Lower leg skin (tissue), 4 donors: Measurements from ENCODE around the gene MSRB3. TPM values are rescaled to one million over a fixed set of nuclear protein-coding genes. Genes with fewer than 3 reads are reported as not detected.

ENCODE experiments used
- DNase-seq, 2 donors: peaks; one replicate each; pipeline ENCODE4 v3.0.0-alpha.2; 2019; ENCODE audit warnings: low spot score in 2 of 2
- H3K4me3 ChIP-seq: fragments of 200-600 bp; sonication (generic); 2 replicates; pipeline ENCODE4 v1.5.1; 2017; ENCODE audit warnings: mild to moderate bottlenecking, low read depth; ENCODE audit not compliant: poor library complexity, severe bottlenecking
- CTCF ChIP-seq, 3 donors: fragments of 450-650 bp; IDR thresholded peaks; one replicate each; pipeline ENCODE4 v1.5.1; 2016; ENCODE audit warnings: antibody characterized with exemption in 3 of 3, mild to moderate bottlenecking in 3 of 3, moderate library complexity in 2 of 3
- POLR2A ChIP-seq, 2 donors: fragments of 450-650 bp; IDR thresholded peaks; one replicate each; pipeline ENCODE4 v1.6.1; 2016 to 2017; ENCODE audit warnings: antibody characterized with exemption in 2 of 2, mild to moderate bottlenecking in 1 of 2, moderate library complexity in 1 of 2
- WGBS, 2 donors: methylation state at CpG; one replicate each; pipeline ENCODE4 v1.1.5; 2018; 5-methylcytosine and 5-hydroxymethylcytosine counted together
- intact Hi-C: fragments of 100-400 bp; cut with DNase I; formaldehyde crosslinking; loops from one replicate; pipeline ENCODE4 v1.15.0; 2023; ENCODE audit warnings: low total_unique reads
- total RNA-seq, 4 donors: library from RNA; depleted of rRNA; stranded (reverse); fragments of >200 nt; gene quantifications; one replicate each; pipeline ENCODE4 v1.1.0, GENCODE V29; 2016

MSRB3 gene
- total RNA-seq, 4 donors from 2014 or later = 6.1 to 16.6 (median 7.9) TPM

DNA sequence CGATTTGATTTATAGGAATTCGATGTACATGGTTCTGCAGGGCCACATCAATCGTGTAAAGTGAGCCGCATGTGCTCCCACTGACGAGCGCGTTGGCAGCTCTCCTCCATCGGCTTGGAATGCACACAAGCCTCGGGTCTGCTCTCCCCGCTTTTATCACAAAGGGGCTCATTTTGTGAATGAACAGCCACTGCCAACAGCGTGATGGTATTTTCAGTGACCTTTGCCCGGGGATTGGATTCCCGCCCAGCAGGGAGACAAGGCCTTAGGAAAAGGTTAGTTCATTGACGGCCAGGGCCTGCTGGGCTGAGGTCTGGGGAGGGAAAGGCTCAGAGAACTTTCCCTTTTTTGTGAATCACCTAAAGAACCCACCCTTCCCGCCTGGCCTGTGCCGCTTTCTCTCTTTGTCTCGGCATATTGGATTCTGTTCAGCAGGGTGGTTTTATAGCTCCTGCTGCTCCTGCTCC is 232.1 kb downstream of the MSRB3 start:
- intact Hi-C loops = no loop called here
- WGBS, 2 donors = 41 to 42% methylated on average over 17 of the region's 17 CpGs
- no peak overlapping the region for H3K4me3 ChIP-seq
- DNase-seq = no peak
- TF ChIP-seq POLR2A (IDR thresholded peaks at IDR 0.05) = no peak
- no peak for TF ChIP-seq CTCF (IDR thresholded peaks at IDR 0.05)

- 45 to 59% methylated on average over 11 of the region's 11 CpGs for WGBS, 2 donors
- no peak for DNase-seq
- intact Hi-C loops = no loop called here
- no peak overlapping the region for H3K4me3 ChIP-seq
- TF ChIP-seq CTCF (IDR thresholded peaks at IDR 0.05) (no peak), POLR2A (IDR thresholded peaks at IDR 0.05) (no peak)
Measured at GRCh38 chr12:65511134-65511834, 232.8 kb downstream of the MSRB3 start.

DNA sequence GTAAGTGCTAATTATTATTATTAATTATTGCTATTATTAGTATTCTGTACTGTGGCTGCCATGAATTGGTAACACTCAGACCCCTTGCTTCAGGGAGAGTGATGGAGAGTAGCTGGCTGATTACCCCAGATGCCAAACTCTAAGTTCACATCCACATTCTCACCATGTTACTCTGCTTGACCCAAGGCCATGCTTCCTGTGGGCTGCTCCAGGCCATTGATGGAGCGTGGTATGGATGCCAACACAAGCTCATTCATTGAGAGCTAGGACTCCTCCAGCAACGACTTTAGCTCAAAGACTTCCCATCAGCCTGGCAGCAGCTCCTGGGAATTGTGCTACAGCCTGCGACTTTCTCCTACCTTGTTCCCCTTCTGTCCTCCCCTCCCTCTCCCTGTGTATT is 233.4 kb downstream of the MSRB3 start:
- intact Hi-C loops = no loop called here
- no peak overlapping the region for H3K4me3 ChIP-seq
- TF ChIP-seq CTCF (IDR thresholded peaks at IDR 0.05) (no peak), POLR2A (IDR thresholded peaks at IDR 0.05) (no peak)
- DNase-seq = no peak
- 72 to 75% methylated on average over 3 of the region's 3 CpGs for WGBS, 2 donors

Other genes with a start within 250 kb of the MSRB3 start
- 1 to 10 TPM; 1.7 to 4.2 (median 2.3) TPM for gene WIF1, start 157.4 kb upstream of the MSRB3 start, total RNA-seq
- 10 to 100 TPM; 45.1 to 89.8 (median 53.7) TPM for gene LEMD3, start 109.1 kb upstream of the MSRB3 start, total RNA-seq